KOPT-K1 (cell line): ENCODE results near the gene CCDC144A.
"Not testable (repeated sequence)": the region's sequence is repeated elsewhere in the genome, so short reads cannot be mapped to it uniquely, and the experiment has no call there.

Experiments
- H3K27ac ChIP-seq: fragments of 200-600 bp; sonication (generic); 2 replicates; pipeline ENCODE4 v1.5.1; 2016; ENCODE audit warnings: antibody characterized with exemption, mild to moderate bottlenecking, low read depth, low read length; ENCODE audit not compliant: poor library complexity, severe bottlenecking
- H3K36me3 ChIP-seq: fragments of 200-600 bp; sonication (generic); 2 replicates; pipeline ENCODE4 v1.5.1; 2017; ENCODE audit warnings: antibody characterized with exemption, mild to moderate bottlenecking, low read length, moderate library complexity; ENCODE audit not compliant: insufficient read depth
- H3K9me3 ChIP-seq: fragments of 200-600 bp; sonication (generic); 2 replicates; pipeline ENCODE4 v1.5.1; 2017; ENCODE audit warnings: antibody characterized with exemption, low read length, mild to moderate bottlenecking; ENCODE audit not compliant: insufficient read depth, poor library complexity, severe bottlenecking

Gene CCDC144A

GRCh38 chr17:16820161-16820877 lies 130.3 kb downstream of the CCDC144A start:
- H3K9me3 ChIP-seq = no peaks in the 10 kb centered on the region
- H3K36me3 ChIP-seq = no peaks in the 10 kb centered on the region
- no peak overlapping the region for H3K27ac ChIP-seq

- Histone ChIP-seq H3K27ac (no peak overlapping the region), H3K9me3 (no peaks in the 10 kb centered on the region), H3K36me3 (no peaks in the 10 kb centered on the region)
Measured at GRCh38 chr17:16820979-16821543, 131.0 kb downstream of the CCDC144A start.

GRCh38 chr17:16822133-16822532 lies 132.1 kb downstream of the CCDC144A start:
- not testable (repeated sequence) for H3K9me3 ChIP-seq, H3K36me3 ChIP-seq, H3K27ac ChIP-seq

GRCh38 chr17:16823768-16824406 lies 133.8 kb downstream of the CCDC144A start:
- not testable (repeated sequence) for H3K27ac ChIP-seq, H3K36me3 ChIP-seq, H3K9me3 ChIP-seq
